PFSK-1 (cell line): ENCODE results near the gene AGBL5. TPM values are rescaled to one million over a fixed set of nuclear protein-coding genes. Genes with fewer than 3 reads are reported as not detected.

ENCODE experiments used
- FOXP2 ChIP-seq: optimal IDR thresholded peaks from 2 replicates; pipeline ENCODE3; 2011; ENCODE audit warnings: borderline replicate concordance, control low read depth, inconsistent platforms; ENCODE audit not compliant: insufficient read depth; ENCODE audit errors: extremely low read length, extremely low read depth
- POLR2AphosphoS5 ChIP-seq: IDR thresholded peaks from 2 replicates; pipeline ENCODE4 v1.6.1; 2012; ENCODE audit warnings: low read depth, mild to moderate bottlenecking, control low read depth, low read length, moderate library complexity
- REST ChIP-seq, 2 experiments: IDR thresholded peaks; 2 replicates each; pipeline versions ENCODE4 v1.6.1 to v1.8.0; 2011 to 2012; ENCODE audit warnings: low read depth in 2 of 2, low read length in 2 of 2, control low read depth in 1 of 2, inconsistent platforms in 1 of 2, mild to moderate bottlenecking in 1 of 2, moderate library complexity in 1 of 2; ENCODE audit not compliant: insufficient read depth in 1 of 2
- SIN3A ChIP-seq: IDR thresholded peaks from 2 replicates; pipeline ENCODE4 v1.6.1; 2012; ENCODE audit warnings: mild to moderate bottlenecking, low read length, moderate library complexity, borderline replicate concordance; ENCODE audit not compliant: insufficient read depth
- TAF1 ChIP-seq: IDR thresholded peaks from 2 replicates; pipeline ENCODE4 v1.6.1; 2012; ENCODE audit warnings: low read length, control low read depth, borderline replicate concordance; ENCODE audit not compliant: insufficient read depth
- polyA plus RNA-seq: library from polyadenylated mRNA; unstranded; fragments of >200 nt; gene quantifications from one replicate; pipeline ENCODE4 v1.2.1, GENCODE V29; 2012; ENCODE audit warnings: low read depth, missing spikeins; ENCODE audit not compliant: insufficient read length

AGBL5 gene
- polyA plus RNA-seq = 27.5 TPM

- TF ChIP-seq FOXP2 = no peak
- no peak for TF ChIP-seq TAF1
- TF ChIP-seq SIN3A = no peak
- TF ChIP-seq POLR2AphosphoS5 = peak; percentile 86
- peak in 1 of 2 experiments; percentile 12; a peak in 1 of 4 replicates for TF ChIP-seq REST (IDR thresholded peaks at IDR 0.05; ENCODE audit: insufficient read depth in 1 of 2, low read depth in 2 of 2, low read length in 2 of 2)
These were observed at the start of gene AGBL5 for GRCh38 chr2:27050996-27051901. AGBL5 (plus strand) TSS chr2:27051668; CDS start chr2:27052959, 1,291 bp downstream.

GRCh38 chr2:27001950-27002349, 49.5 kb upstream of the AGBL5 start:
- TF ChIP-seq POLR2AphosphoS5 (no peak), REST (IDR thresholded peaks at IDR 0.05; ENCODE audit: insufficient read depth in 1 of 2, low read depth in 2 of 2, low read length in 2 of 2) (no peak), SIN3A (no peak)

- TF ChIP-seq POLR2AphosphoS5 = no peak
- TF ChIP-seq REST (IDR thresholded peaks at IDR 0.05; ENCODE audit: insufficient read depth in 1 of 2, low read depth in 2 of 2, low read length in 2 of 2) = no peak
- TF ChIP-seq TAF1 = no peak
- TF ChIP-seq SIN3A = no peak
- no peak for TF ChIP-seq FOXP2
These were observed 48.5 kb upstream of the AGBL5 start for GRCh38 chr2:27003007-27003406.

- no peak for TF ChIP-seq POLR2AphosphoS5
- TF ChIP-seq REST (IDR thresholded peaks at IDR 0.05; ENCODE audit: insufficient read depth in 1 of 2, low read depth in 2 of 2, low read length in 2 of 2) = no peak
- no peak for TF ChIP-seq FOXP2
- TF ChIP-seq TAF1 = no peak
- no peak for TF ChIP-seq SIN3A
These were observed 47.6 kb upstream of the AGBL5 start for GRCh38 chr2:27003857-27004256.
